ENCODE results near the gene CARD19.

GRCh38 chr9:93114984-93115335, 18.9 kb downstream of the CARD19 start:
- TF ChIP-seq CTCF (IDR thresholded peaks at IDR 0.05) (no peak), POLR2A (IDR thresholded peaks at IDR 0.05) (no peak)
